HEK293T (cell line): ENCODE data around the gene TXLNG.

Experiments used
- ELF4 ChIP-seq: fragments of 450-650 bp; IDR thresholded peaks from 2 replicates; pipeline ENCODE4 v1.6.1; 2017; ENCODE audit warnings: antibody characterized with exemption
- FOXA1 ChIP-seq: fragments of 450-650 bp; IDR thresholded peaks from 2 replicates; pipeline ENCODE4 v1.6.1; 2016; ENCODE audit warnings: mild to moderate bottlenecking
- FOXM1 ChIP-seq: fragments of 450-650 bp; IDR thresholded peaks from 2 replicates; pipeline ENCODE4 v1.6.1; 2017; ENCODE audit warnings: mild to moderate bottlenecking, borderline replicate concordance
- HDGF ChIP-seq: fragments of 450-650 bp; IDR thresholded peaks from 2 replicates; pipeline ENCODE4 v1.6.1; 2017; ENCODE audit warnings: antibody characterized with exemption, borderline replicate concordance
- LEF1 ChIP-seq: fragments of 450-650 bp; IDR thresholded peaks from 2 replicates; pipeline ENCODE4 v1.6.1; 2017; ENCODE audit warnings: mild to moderate bottlenecking, borderline replicate concordance
- SP1 ChIP-seq: fragments of 450-650 bp; IDR thresholded peaks from 2 replicates; pipeline ENCODE4 v1.6.1; 2017
- SUZ12 ChIP-seq: fragments of 450-650 bp; IDR thresholded peaks from 2 replicates; pipeline ENCODE4 v1.6.1; 2016; ENCODE audit warnings: mild to moderate bottlenecking
- ZNF384 ChIP-seq: fragments of 450-650 bp; IDR thresholded peaks from 2 replicates; pipeline ENCODE4 v1.6.1; 2016

DNA sequence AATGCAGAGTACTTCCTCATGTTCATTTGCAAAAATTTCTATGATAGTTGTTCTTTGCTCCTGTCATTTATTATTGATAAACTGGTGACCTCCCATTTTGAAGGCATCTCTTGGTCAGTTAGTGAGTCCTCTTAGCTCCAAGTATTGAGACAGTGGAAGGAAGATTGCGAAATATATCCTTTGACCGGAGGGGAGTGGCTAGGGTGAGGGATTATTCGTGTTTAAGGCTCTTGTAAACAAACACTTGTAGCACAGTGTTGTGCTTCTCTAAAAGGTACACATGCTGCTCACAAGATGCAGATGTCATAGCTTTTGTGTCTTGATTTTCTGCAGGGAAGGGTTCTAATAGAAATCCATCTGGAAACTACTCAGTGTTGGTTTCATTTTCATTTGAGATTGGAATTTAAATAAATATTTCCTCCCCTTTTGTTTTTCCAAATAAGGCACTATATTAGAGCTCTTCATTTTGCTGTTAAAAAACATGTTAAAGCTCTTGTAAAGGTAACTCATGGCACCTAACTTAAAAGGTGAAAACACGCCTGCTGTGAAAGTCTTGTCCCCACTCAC lies 21.8 kb downstream of the TXLNG start:
- TF ChIP-seq SUZ12: no peak
- no peak for TF ChIP-seq FOXM1
- TF ChIP-seq LEF1: no peak
- TF ChIP-seq SP1: no peak
- TF ChIP-seq ELF4: no peak
- no peak for TF ChIP-seq HDGF
- no peak for TF ChIP-seq ZNF384
- TF ChIP-seq FOXA1: no peak
